ENCODE data around the gene C1QB. TPM values are rescaled to one million over a fixed set of nuclear protein-coding genes. Genes with fewer than 3 reads are reported as not detected.

The C1QB gene
- total and polyA plus RNA-seq, 4 donors = 93.9 to 335 (median 143) TPM

DNA sequence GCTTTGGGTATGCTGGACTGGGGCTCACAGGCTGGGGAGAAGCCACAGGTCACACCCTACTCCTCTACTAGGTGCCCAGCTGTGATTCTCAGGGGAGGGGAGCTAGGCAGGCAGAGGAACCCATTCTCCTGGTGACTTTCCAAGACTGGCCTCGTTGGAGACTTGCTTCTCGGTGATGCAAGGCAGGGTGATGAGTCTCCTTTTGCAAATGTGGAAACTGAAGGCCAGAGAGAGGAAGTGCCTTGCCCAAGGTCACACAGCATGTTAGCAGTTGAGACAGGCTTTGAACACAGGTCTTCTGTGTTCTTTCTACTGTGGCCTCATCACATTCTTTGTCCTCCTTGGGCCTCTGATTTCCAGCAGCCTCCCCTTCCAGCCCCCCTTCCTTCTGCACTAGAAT is 37.1 kb upstream of the C1QB start:
- WGBS = 59% methylated on average over 2 of the region's 2 CpGs
- Histone ChIP-seq H3K27me3 (ENCODE audit: control insufficient read depth in 4 of 4, insufficient read depth in 4 of 4, low read length in 3 of 4) (peaks cover 0 to 10% (median 4%) of the 10 kb centered on the region in 4 donors), H3K36me3 (ENCODE audit: control insufficient read depth in 4 of 4, insufficient read depth in 3 of 4, low read depth in 1 of 4, low read length in 3 of 4) (no peaks in the 10 kb centered on the region), H3K27ac (ENCODE audit: low read depth in 1 of 2, low read length in 2 of 2) (no peak overlapping the region), H3K9me3 (ENCODE audit: control insufficient read depth in 4 of 4, low read length in 3 of 4) (peaks cover 0 to 2% (median 0%) of the 10 kb centered on the region in 4 donors), H3K9ac (ENCODE audit: low read depth in 1 of 2, low read length in 2 of 2) (no peak overlapping the region), H3K4me3 (ENCODE audit: low read depth in 1 of 3, low read length in 3 of 3) (no peak overlapping the region), H3K4me1 (ENCODE audit: control insufficient read depth in 4 of 4, insufficient read depth in 4 of 4, low read length in 3 of 4) (no peaks in the 10 kb centered on the region)
- TF ChIP-seq, protein P1, sequence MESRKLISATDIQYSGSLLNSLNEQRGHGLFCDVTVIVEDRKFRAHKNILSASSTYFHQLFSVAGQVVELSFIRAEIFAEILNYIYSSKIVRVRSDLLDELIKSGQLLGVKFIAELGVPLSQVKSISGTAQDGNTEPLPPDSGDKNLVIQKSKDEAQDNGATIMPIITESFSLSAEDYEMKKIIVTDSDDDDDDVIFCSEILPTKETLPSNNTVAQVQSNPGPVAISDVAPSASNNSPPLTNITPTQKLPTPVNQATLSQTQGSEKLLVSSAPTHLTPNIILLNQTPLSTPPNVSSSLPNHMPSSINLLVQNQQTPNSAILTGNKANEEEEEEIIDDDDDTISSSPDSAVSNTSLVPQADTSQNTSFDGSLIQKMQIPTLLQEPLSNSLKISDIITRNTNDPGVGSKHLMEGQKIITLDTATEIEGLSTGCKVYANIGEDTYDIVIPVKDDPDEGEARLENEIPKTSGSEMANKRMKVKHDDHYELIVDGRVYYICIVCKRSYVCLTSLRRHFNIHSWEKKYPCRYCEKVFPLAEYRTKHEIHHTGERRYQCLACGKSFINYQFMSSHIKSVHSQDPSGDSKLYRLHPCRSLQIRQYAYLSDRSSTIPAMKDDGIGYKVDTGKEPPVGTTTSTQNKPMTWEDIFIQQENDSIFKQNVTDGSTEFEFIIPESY (IDR thresholded peaks at IDR 0.05) = no peak
- TF ChIP-seq, protein P2, sequence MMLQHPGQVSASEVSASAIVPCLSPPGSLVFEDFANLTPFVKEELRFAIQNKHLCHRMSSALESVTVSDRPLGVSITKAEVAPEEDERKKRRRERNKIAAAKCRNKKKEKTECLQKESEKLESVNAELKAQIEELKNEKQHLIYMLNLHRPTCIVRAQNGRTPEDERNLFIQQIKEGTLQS (IDR thresholded peaks at IDR 0.05) = no peak
- no peak for TF ChIP-seq YY1 (IDR thresholded peaks at IDR 0.05)
- TF ChIP-seq, protein P3, sequence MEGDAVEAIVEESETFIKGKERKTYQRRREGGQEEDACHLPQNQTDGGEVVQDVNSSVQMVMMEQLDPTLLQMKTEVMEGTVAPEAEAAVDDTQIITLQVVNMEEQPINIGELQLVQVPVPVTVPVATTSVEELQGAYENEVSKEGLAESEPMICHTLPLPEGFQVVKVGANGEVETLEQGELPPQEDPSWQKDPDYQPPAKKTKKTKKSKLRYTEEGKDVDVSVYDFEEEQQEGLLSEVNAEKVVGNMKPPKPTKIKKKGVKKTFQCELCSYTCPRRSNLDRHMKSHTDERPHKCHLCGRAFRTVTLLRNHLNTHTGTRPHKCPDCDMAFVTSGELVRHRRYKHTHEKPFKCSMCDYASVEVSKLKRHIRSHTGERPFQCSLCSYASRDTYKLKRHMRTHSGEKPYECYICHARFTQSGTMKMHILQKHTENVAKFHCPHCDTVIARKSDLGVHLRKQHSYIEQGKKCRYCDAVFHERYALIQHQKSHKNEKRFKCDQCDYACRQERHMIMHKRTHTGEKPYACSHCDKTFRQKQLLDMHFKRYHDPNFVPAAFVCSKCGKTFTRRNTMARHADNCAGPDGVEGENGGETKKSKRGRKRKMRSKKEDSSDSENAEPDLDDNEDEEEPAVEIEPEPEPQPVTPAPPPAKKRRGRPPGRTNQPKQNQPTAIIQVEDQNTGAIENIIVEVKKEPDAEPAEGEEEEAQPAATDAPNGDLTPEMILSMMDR (IDR thresholded peaks at IDR 0.05; ENCODE audit: low read depth, low read length, missing input control) = no peak
- no peak for TF ChIP-seq TAF1 (conservative IDR thresholded peaks at IDR 0.05)
- TF ChIP-seq, protein P4, sequence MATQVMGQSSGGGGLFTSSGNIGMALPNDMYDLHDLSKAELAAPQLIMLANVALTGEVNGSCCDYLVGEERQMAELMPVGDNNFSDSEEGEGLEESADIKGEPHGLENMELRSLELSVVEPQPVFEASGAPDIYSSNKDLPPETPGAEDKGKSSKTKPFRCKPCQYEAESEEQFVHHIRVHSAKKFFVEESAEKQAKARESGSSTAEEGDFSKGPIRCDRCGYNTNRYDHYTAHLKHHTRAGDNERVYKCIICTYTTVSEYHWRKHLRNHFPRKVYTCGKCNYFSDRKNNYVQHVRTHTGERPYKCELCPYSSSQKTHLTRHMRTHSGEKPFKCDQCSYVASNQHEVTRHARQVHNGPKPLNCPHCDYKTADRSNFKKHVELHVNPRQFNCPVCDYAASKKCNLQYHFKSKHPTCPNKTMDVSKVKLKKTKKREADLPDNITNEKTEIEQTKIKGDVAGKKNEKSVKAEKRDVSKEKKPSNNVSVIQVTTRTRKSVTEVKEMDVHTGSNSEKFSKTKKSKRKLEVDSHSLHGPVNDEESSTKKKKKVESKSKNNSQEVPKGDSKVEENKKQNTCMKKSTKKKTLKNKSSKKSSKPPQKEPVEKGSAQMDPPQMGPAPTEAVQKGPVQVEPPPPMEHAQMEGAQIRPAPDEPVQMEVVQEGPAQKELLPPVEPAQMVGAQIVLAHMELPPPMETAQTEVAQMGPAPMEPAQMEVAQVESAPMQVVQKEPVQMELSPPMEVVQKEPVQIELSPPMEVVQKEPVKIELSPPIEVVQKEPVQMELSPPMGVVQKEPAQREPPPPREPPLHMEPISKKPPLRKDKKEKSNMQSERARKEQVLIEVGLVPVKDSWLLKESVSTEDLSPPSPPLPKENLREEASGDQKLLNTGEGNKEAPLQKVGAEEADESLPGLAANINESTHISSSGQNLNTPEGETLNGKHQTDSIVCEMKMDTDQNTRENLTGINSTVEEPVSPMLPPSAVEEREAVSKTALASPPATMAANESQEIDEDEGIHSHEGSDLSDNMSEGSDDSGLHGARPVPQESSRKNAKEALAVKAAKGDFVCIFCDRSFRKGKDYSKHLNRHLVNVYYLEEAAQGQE (IDR thresholded peaks at IDR 0.05) = no peak
- no peak for TF ChIP-seq EGR1 (IDR thresholded peaks at IDR 0.05; ENCODE audit: low read depth in 2 of 2)
- TF ChIP-seq, protein P5, sequence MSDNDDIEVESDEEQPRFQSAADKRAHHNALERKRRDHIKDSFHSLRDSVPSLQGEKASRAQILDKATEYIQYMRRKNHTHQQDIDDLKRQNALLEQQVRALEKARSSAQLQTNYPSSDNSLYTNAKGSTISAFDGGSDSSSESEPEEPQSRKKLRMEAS (IDR thresholded peaks at IDR 0.05) = no peak
- no peak for TF ChIP-seq RXRA (IDR thresholded peaks at IDR 0.05)
- TF ChIP-seq GABPA (IDR thresholded peaks at IDR 0.05 in 1 of 2, conservative IDR thresholded peaks at IDR 0.05 in 1 of 2) = no peak
- no peak for TF ChIP-seq NR2F2 (IDR thresholded peaks at IDR 0.05)
- no peak for TF ChIP-seq JUND (IDR thresholded peaks at IDR 0.05)
- TF ChIP-seq FOXA2 (IDR thresholded peaks at IDR 0.05) = no peak
- DNase-seq (ENCODE audit: low spot score) = no peak

DNA sequence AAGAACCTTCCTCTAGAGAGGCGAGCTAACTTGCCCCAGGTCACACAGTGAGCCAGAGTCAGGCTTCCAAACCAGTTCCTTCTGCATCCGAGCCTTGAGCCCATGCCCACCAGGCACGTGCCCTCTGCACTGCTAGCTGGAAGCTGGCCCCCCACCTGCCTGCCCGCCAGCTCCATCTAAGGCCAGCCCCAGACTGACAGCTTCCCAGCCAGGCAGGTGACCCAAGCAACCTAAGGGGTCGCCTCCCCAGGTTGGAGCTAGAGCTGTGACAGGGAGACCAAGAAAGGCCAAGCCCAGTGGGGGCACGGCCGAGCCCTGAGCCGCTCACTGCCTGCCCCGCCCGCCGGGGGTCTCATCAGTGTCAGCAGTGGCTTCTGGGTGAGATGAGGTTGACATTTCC is 36.5 kb upstream of the C1QB start:
- 40% methylated on average over 11 of the region's 11 CpGs for WGBS
- TF ChIP-seq, protein P4 (IDR thresholded peaks at IDR 0.05) = no peak
- TF ChIP-seq HNF4A (conservative IDR thresholded peaks at IDR 0.05) (no peak), RAD21 (IDR thresholded peaks at IDR 0.05) (no peak), RXRA (IDR thresholded peaks at IDR 0.05) (no peak), SP1 (IDR thresholded peaks at IDR 0.05) (no peak), JUND (IDR thresholded peaks at IDR 0.05) (no peak), EGR1 (IDR thresholded peaks at IDR 0.05; ENCODE audit: low read depth in 2 of 2) (no peak), GABPA (IDR thresholded peaks at IDR 0.05 in 1 of 2, conservative IDR thresholded peaks at IDR 0.05 in 1 of 2) (no peak), FOXA1 (IDR thresholded peaks at IDR 0.05) (no peak)
- TF ChIP-seq, protein P5 (IDR thresholded peaks at IDR 0.05) = no peak
- TF ChIP-seq, protein P1 (IDR thresholded peaks at IDR 0.05) = no peak
- TF ChIP-seq, protein P2 (IDR thresholded peaks at IDR 0.05) = no peak

More for the DNA sequence above, 36.5 kb upstream of the C1QB start:
- no peak for DNase-seq (ENCODE audit: low spot score)
- Histone ChIP-seq H3K9me3 (ENCODE audit: control insufficient read depth in 4 of 4, low read length in 3 of 4) (peaks cover 0 to 2% (median 0%) of the 10 kb centered on the region in 4 donors), H3K9ac (ENCODE audit: low read depth in 1 of 2, low read length in 2 of 2) (no peak overlapping the region), H3K27ac (ENCODE audit: low read depth in 1 of 2, low read length in 2 of 2) (no peak overlapping the region), H3K27me3 (ENCODE audit: control insufficient read depth in 4 of 4, insufficient read depth in 4 of 4, low read length in 3 of 4) (peaks cover 0 to 8% (median 4%) of the 10 kb centered on the region in 4 donors), H3K4me3 (ENCODE audit: low read depth in 1 of 3, low read length in 3 of 3) (no peak overlapping the region), H3K36me3 (ENCODE audit: control insufficient read depth in 4 of 4, insufficient read depth in 3 of 4, low read depth in 1 of 4, low read length in 3 of 4) (no peaks in the 10 kb centered on the region), H3K4me1 (ENCODE audit: control insufficient read depth in 4 of 4, insufficient read depth in 4 of 4, low read length in 3 of 4) (no peaks in the 10 kb centered on the region)

Data from liver (tissue), 9 donors.